Motor neuron (in vitro differentiated cells): ENCODE data around the gene GOLT1A. TPM values are rescaled to one million over a fixed set of nuclear protein-coding genes. Genes with fewer than 3 reads are reported as not detected.
"Not testable (repeated sequence)": the region's sequence is repeated elsewhere in the genome, so short reads cannot be mapped to it uniquely, and the experiment has no call there.

Experiments used
- ATAC-seq, 8 experiments: fragments of 200-7000 bp; cut with Tn5 transposase; replicated peaks in 6 of 8; 2 replicates each; pipeline ENCODE4 v1.8.0; 2021; ENCODE audit warnings: mild to moderate bottlenecking in 8 of 8, moderate library complexity in 8 of 8
- H3K27ac ChIP-seq, 2 donors: fragments of 250-450 bp; sonication (Bioruptor Pico); 2 replicates each; pipeline ENCODE4 v1.9.0; 2021; ENCODE audit warnings: antibody characterized with exemption in 2 of 2, mild to moderate bottlenecking in 2 of 2, moderate library complexity in 1 of 2
- H3K4me1 ChIP-seq, 2 donors: fragments of 250-450 bp; sonication (Bioruptor Pico); replicated peaks in 1 of 2; 2 replicates each; pipeline ENCODE4 v1.6.1; 2021; ENCODE audit warnings: antibody characterized with exemption in 2 of 2, mild to moderate bottlenecking in 2 of 2, moderate library complexity in 1 of 2
- H3K4me3 ChIP-seq, 5 donors: fragments of 250-450 bp; sonication (Bioruptor Pico); 2 replicates each; pipeline ENCODE4 v1.9.0; 2021; ENCODE audit warnings: antibody characterized with exemption in 5 of 5, mild to moderate bottlenecking in 5 of 5, moderate library complexity in 4 of 5
- WGBS, 10 experiments: fragments of 450-650 bp; shearing (Covaris generic); methylation state at CpG; one replicate each; pipeline ENCODE4 v1.0.0; 2022; 5-methylcytosine and 5-hydroxymethylcytosine counted together
- in situ Hi-C, 9 experiments: fragments of 400-800 bp; cut with MboI; loops; one replicate each; pipeline ENCODE4 v1.15.0; 2021; ENCODE audit warnings: low sequenced_read_pairs in 9 of 9, low pct_unique_long_range_greater_than_20kb in 2 of 9; ENCODE audit not compliant: unreplicated experiment in 9 of 9
- total RNA-seq, 8 experiments: library from RNA; unstranded; fragments of 300-600 nt; gene quantifications; 2 replicates each; pipeline versions ENCODE4 v1.2.3 to v1.2.4, GENCODE V29; 2022

GOLT1A gene
- total RNA-seq, 8 experiments from 2014 or later, result 0.46 to 2.3 (median 0.54) TPM; not detected in 2

- 63 to 100% (median 100%) methylated on average over 1 to 4 of the region's 5 CpGs; no CpG with 5 or more reads in 1 of the 10 experiments for WGBS, 10 experiments
- ATAC-seq, result no peak
- Histone ChIP-seq H3K27ac (no peak overlapping the region), H3K4me1 (no peaks in the 10 kb centered on the region), H3K4me3 (no peak overlapping the region)
- in situ Hi-C loops, result no loop called here
Observed at GRCh38 chr1:204241914-204242313, 28.1 kb upstream of the GOLT1A start.

- in situ Hi-C loops, result no loop called here
- 0 to 100% (median 68%) methylated on average over 1 of the region's 2 CpGs; no CpG with 5 or more reads in 6 of the 10 experiments for WGBS, 10 experiments
- H3K4me1 ChIP-seq, result no peaks in the 10 kb centered on the region
- no peak overlapping the region for H3K4me3 ChIP-seq
- peak in 1 of 8 experiments; percentile 21 for ATAC-seq
- no peak overlapping the region for H3K27ac ChIP-seq
Observed at GRCh38 chr1:204241050-204241449, 27.3 kb upstream of the GOLT1A start.

- no peak for ATAC-seq
- no peak overlapping the region for H3K27ac ChIP-seq
- in situ Hi-C loops, result no loop called here
- 20 to 100% (median 95%) methylated on average over 1 of the region's 1 CpG; no CpG with 5 or more reads in 2 of the 10 experiments for WGBS, 10 experiments
- H3K4me3 ChIP-seq, result no peak overlapping the region
- H3K4me1 ChIP-seq, result no peaks in the 10 kb centered on the region
Observed at GRCh38 chr1:204240233-204240632, 26.4 kb upstream of the GOLT1A start.

GRCh38 chr1:204239401-204239800 is 25.6 kb upstream of the GOLT1A start:
- H3K27ac ChIP-seq, H3K4me1 ChIP-seq, H3K4me3 ChIP-seq, in situ Hi-C loops, ATAC-seq: not testable (repeated sequence)
- WGBS, 10 experiments, result 87 to 94% (median 89%) methylated on average over 2 to 3 of the region's 3 CpGs; no CpG with 5 or more reads in 5 of the 10 experiments

GRCh38 chr1:204238520-204238919 is 24.7 kb upstream of the GOLT1A start:
- 17 to 100% (median 88%) methylated on average over 1 to 2 of the region's 2 CpGs; no CpG with 5 or more reads in 6 of the 10 experiments for WGBS, 10 experiments
- in situ Hi-C loops, H3K4me1 ChIP-seq, H3K4me3 ChIP-seq, H3K27ac ChIP-seq, ATAC-seq: not testable (repeated sequence)

- ATAC-seq, H3K27ac ChIP-seq, in situ Hi-C loops, H3K4me1 ChIP-seq, H3K4me3 ChIP-seq: not testable (repeated sequence)
- WGBS, 10 experiments, result 92 to 100% (median 100%) methylated on average over 1 of the region's 1 CpG; no CpG with 5 or more reads in 6 of the 10 experiments
Observed at GRCh38 chr1:204237515-204237914, 23.7 kb upstream of the GOLT1A start.

- no peaks in the 10 kb centered on the region for H3K4me1 ChIP-seq
- no peak overlapping the region for H3K4me3 ChIP-seq
- ATAC-seq, result peak in 1 of 8 experiments; percentile 23
- no peak overlapping the region for H3K27ac ChIP-seq
- in situ Hi-C loops, result no loop called here
Observed at GRCh38 chr1:204232526-204232925, 18.7 kb upstream of the GOLT1A start.

GRCh38 chr1:204230211-204230610 is 16.4 kb upstream of the GOLT1A start:
- no peak overlapping the region for H3K4me3 ChIP-seq
- ATAC-seq, result no peak
- H3K27ac ChIP-seq, result no peak overlapping the region
- in situ Hi-C loops, result no loop called here
- H3K4me1 ChIP-seq, result no peaks in the 10 kb centered on the region
- WGBS, 10 experiments, result 79 to 100% (median 91%) methylated on average over 2 to 12 of the region's 14 CpGs; no CpG with 5 or more reads in 4 of the 10 experiments

- H3K4me3 ChIP-seq, result no peak overlapping the region
- H3K4me1 ChIP-seq, result no peaks in the 10 kb centered on the region
- in situ Hi-C loops, result no loop called here
- 83 to 100% (median 96%) methylated on average over 1 to 11 of the region's 13 CpGs; no CpG with 5 or more reads in 4 of the 10 experiments for WGBS, 10 experiments
- ATAC-seq, result no peak
- no peak overlapping the region for H3K27ac ChIP-seq
Observed at GRCh38 chr1:204228896-204229295, 15.1 kb upstream of the GOLT1A start.

- no peak overlapping the region for H3K4me3 ChIP-seq
- no peak for ATAC-seq
- in situ Hi-C loops, result no loop called here
- WGBS, 10 experiments, result 41 to 100% (median 88%) methylated on average over 1 to 20 of the region's 20 CpGs; no CpG with 5 or more reads in 3 of the 10 experiments
- no peak overlapping the region for H3K27ac ChIP-seq
- H3K4me1 ChIP-seq, result no peaks in the 10 kb centered on the region
Observed at GRCh38 chr1:204227996-204228785, 14.4 kb upstream of the GOLT1A start.

GRCh38 chr1:204227351-204227750 is 13.6 kb upstream of the GOLT1A start:
- in situ Hi-C loops, result no loop called here
- 79 to 100% (median 100%) methylated on average over 1 to 2 of the region's 2 CpGs; no CpG with 5 or more reads in 2 of the 10 experiments for whole genome bisulfite sequencing, 10 experiments
- no peak for ATAC-seq
- H3K4me1 ChIP-seq, result no peaks in the 10 kb centered on the region
- H3K4me3 ChIP-seq, result no peak overlapping the region
- H3K27ac ChIP-seq, result no peak overlapping the region

GRCh38 chr1:204225841-204226735 is 12.3 kb upstream of the GOLT1A start:
- in situ Hi-C loops, result no loop called here
- ATAC-seq, result peak in 2 of 8 experiments; percentile 12 to 40
- Histone ChIP-seq H3K4me1 (no peaks in the 10 kb centered on the region), H3K27ac (no peak overlapping the region), H3K4me3 (no peak overlapping the region)
- WGBS, 10 experiments, result 71 to 100% (median 92%) methylated on average over 2 to 11 of the region's 16 CpGs; no CpG with 5 or more reads in 1 of the 10 experiments

- no peak overlapping the region for H3K27ac ChIP-seq
- in situ Hi-C loops, result loop anchor here in 1 of 9 experiments (25.0 kb wide), 1 partner anchor 163 kb away; no protein-coding TSS in a partner anchor
Observed at GRCh38 chr1:204224655-204225054, 10.9 kb upstream of the GOLT1A start.

More at GRCh38 chr1:204224655-204225054, 10.9 kb upstream of the GOLT1A start:
- Histone ChIP-seq H3K4me3 (no peak overlapping the region), H3K4me1 (no peaks in the 10 kb centered on the region)
- 27 to 100% (median 86%) methylated on average over 1 to 8 of the region's 8 CpGs; no CpG with 5 or more reads in 1 of the 10 experiments for WGBS, 10 experiments
- ATAC-seq, result peak in 1 of 8 experiments; percentile 34
